Hypothalamus (tissue), 51 donors: ENCODE results near the gene HEXIM1.
A peak's percentile ranks its signal among the peaks of the same experiment; 100 is the strongest.

ENCODE experiments used
- DNase-seq, 51 donors: peaks; one replicate each; lab custom pipeline; 2025; lab: John Stamatoyannopoulos, UW

The HEXIM1 gene

GRCh38 chr17:45128331-45128730 is 19.9 kb upstream of the HEXIM1 start:
- DNase-seq = no peak

- no peak for DNase-seq
Observed at GRCh38 chr17:45128989-45129388, 19.3 kb upstream of the HEXIM1 start.

GRCh38 chr17:45129426-45129939 is 18.8 kb upstream of the HEXIM1 start:
- DNase-seq = peak in 3 of 51 donors; percentile 35 to 42 (median 41)

GRCh38 chr17:45129940-45130680 is 18.2 kb upstream of the HEXIM1 start:
- no peak for DNase-seq

- DNase-seq = no peak
Observed at GRCh38 chr17:45130681-45131615, 17.3 kb upstream of the HEXIM1 start.

GRCh38 chr17:45131616-45132319 is 16.5 kb upstream of the HEXIM1 start:
- peak in 19 of 51 donors; percentile 13 to 61 (median 32) for DNase-seq

GRCh38 chr17:45132320-45132571 is 16.0 kb upstream of the HEXIM1 start, which contains the start of gene PLCD3:
PLCD3 (minus strand) TSS chr17:45132515; CDS start chr17:45132410, 105 bp downstream.
- DNase-seq = no peak

- peak in 49 of 51 donors; percentile 22 to 84 (median 64) for DNase-seq
Observed at GRCh38 chr17:45132572-45133463, 15.5 kb upstream of the HEXIM1 start.

GRCh38 chr17:45135192-45135977 is 12.9 kb upstream of the HEXIM1 start, which contains the start of gene ACBD4:
ACBD4 (plus strand) TSS chr17:45135687; CDS start chr17:45136145, 458 bp downstream.
- DNase-seq = peak; percentile 40 to 97 (median 90)

GRCh38 chr17:45135978-45136791 is 12.1 kb upstream of the HEXIM1 start:
- peak in 1 of 51 donors; percentile 13 for DNase-seq

GRCh38 chr17:45136846-45137560 is 11.3 kb upstream of the HEXIM1 start:
- DNase-seq = no peak

- no peak for DNase-seq
Observed at GRCh38 chr17:45137561-45138305, 10.5 kb upstream of the HEXIM1 start.

GRCh38 chr17:45138911-45139532 is 9.3 kb upstream of the HEXIM1 start:
- DNase-seq = no peak

- no peak for DNase-seq
Observed at GRCh38 chr17:45139533-45139920, 8.7 kb upstream of the HEXIM1 start.

- no peak for DNase-seq
Observed at GRCh38 chr17:45143094-45143670, 5.1 kb upstream of the HEXIM1 start.

GRCh38 chr17:45143767-45144198 is 4.5 kb upstream of the HEXIM1 start:
- peak in 39 of 51 donors; percentile 16 to 76 (median 45) for DNase-seq
